ENCODE data around the gene TIGD2. TPM values are rescaled to one million over a fixed set of nuclear protein-coding genes. Genes with fewer than 3 reads are reported as not detected.

Gene TIGD2
- total RNA-seq, 3 donors from 2014 or later = 2.6 to 5.3 (median 4.8) TPM

DNA sequence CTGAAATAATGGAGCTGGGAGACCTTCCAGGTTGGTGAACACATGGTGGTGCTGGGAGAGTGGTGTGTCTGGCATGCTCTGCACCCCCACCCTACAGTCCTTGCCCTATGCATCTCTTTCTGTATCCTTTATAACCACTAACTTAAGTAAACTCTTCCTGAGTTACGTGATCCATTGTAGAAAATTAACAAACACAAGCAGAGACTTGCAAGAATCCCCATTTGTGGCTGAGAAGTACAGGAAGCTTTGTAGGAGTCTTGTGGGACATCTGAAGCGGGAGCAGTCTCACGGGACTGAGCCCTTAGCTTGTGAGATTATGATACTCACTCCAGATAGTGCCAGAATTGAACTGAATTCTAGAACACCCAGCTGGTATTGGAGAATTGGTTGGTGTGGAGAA is 40.0 kb upstream of the TIGD2 start:
- no peaks in the 10 kb centered on the region for H3K36me3 ChIP-seq (ENCODE audit: low read depth)
- DNase-seq = no peak
- intact Hi-C loops (cut with DNase I, micrococcal nuclease) = no loop called here

DNA sequence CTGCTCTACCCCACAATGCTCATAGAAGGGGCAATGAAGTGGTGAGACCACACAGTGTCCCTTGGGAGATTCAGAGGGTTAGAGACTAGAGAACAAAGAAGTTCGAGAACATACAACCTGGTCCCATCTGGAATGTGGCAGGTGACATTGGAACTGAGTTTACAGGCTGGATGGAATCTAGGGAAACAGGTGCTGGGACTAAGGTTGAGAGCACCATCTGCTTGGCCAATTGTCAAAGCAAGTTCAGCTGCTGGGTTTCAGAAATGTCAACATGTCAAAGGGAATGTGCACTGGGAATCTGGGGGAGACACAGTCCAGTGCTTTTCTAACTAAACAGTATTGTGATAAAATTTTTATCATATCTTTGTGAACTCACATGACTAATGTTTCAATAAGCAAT is 38.4 kb upstream of the TIGD2 start:
- H3K9me3 ChIP-seq = peaks cover 1% of the 10 kb centered on the region
- TF ChIP-seq, protein P1, sequence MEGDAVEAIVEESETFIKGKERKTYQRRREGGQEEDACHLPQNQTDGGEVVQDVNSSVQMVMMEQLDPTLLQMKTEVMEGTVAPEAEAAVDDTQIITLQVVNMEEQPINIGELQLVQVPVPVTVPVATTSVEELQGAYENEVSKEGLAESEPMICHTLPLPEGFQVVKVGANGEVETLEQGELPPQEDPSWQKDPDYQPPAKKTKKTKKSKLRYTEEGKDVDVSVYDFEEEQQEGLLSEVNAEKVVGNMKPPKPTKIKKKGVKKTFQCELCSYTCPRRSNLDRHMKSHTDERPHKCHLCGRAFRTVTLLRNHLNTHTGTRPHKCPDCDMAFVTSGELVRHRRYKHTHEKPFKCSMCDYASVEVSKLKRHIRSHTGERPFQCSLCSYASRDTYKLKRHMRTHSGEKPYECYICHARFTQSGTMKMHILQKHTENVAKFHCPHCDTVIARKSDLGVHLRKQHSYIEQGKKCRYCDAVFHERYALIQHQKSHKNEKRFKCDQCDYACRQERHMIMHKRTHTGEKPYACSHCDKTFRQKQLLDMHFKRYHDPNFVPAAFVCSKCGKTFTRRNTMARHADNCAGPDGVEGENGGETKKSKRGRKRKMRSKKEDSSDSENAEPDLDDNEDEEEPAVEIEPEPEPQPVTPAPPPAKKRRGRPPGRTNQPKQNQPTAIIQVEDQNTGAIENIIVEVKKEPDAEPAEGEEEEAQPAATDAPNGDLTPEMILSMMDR (IDR thresholded peaks at IDR 0.05) = no peak
- intact Hi-C loops (cut with DNase I, micrococcal nuclease) = no loop called here
- no peak overlapping the region for H3K4me3 ChIP-seq
- H3K36me3 ChIP-seq (ENCODE audit: low read depth) = no peaks in the 10 kb centered on the region
- DNase-seq = no peak
- ATAC-seq = no peak
- H3K4me1 ChIP-seq (ENCODE audit: low read depth) = no peaks in the 10 kb centered on the region

More for the DNA sequence above, 40.0 kb upstream of the TIGD2 start:
- no peak for ATAC-seq
- no peak overlapping the region for H3K4me3 ChIP-seq
- H3K9me3 ChIP-seq = no peaks in the 10 kb centered on the region
- TF ChIP-seq, protein P1 (IDR thresholded peaks at IDR 0.05) = no peak
- no peaks in the 10 kb centered on the region for H3K4me1 ChIP-seq (ENCODE audit: low read depth)

DNA sequence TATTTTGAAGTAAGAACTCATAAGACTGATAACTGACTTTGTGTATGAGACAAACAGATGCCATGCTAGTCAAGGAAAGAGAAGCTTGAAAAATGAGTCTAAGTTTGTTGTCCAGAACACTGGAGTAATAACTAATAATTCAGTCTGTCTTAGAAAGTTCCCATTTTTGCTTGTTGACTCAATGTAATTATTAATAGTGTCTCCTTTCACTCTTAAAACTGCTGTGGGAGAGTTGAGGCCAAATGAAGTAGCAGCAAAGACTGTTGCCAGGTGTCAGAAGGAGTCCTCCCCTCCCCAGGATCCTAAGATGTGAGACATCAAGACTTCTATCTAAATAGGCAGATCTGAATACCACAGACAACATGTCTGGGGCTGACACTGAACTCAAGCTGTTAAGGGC is 33.6 kb upstream of the TIGD2 start:
- intact Hi-C loops (cut with DNase I, micrococcal nuclease) = no loop called here
- TF ChIP-seq, protein P1 (IDR thresholded peaks at IDR 0.05) = no peak
- Histone ChIP-seq H3K9me3 (peaks cover 6% of the 10 kb centered on the region), H3K4me3 (no peak overlapping the region), H3K4me1 (ENCODE audit: low read depth) (no peaks in the 10 kb centered on the region), H3K36me3 (ENCODE audit: low read depth) (no peaks in the 10 kb centered on the region)
- DNase-seq (no peak), ATAC-seq (no peak)

DNA sequence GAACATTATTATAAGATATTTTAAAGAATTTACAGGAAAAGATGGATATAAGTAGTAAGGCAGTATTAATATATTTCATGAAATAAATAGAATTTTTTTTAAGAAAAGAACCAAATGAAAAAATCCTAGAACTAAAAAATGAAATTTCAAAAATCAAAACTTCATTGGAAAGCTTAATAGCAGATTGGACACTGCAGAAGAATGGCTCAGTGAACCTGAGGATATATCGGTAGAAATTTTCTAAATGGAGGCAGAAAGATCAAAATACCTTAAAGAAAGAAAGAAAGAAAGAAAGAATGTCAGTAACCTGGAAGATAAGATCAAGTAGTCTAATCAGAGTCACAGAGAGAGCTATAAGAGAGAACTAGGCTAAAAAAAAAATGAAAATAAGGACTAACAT is 33.0 kb upstream of the TIGD2 start:
- peaks cover 6% of the 10 kb centered on the region for H3K9me3 ChIP-seq
- H3K4me3 ChIP-seq = no peak overlapping the region
- DNase-seq (no peak), ATAC-seq (no peak)
- TF ChIP-seq, protein P1 (IDR thresholded peaks at IDR 0.05) = no peak
- intact Hi-C loops (cut with DNase I, micrococcal nuclease) = no loop called here
- H3K36me3 ChIP-seq (ENCODE audit: low read depth) = no peaks in the 10 kb centered on the region
- H3K4me1 ChIP-seq (ENCODE audit: low read depth) = no peaks in the 10 kb centered on the region

DNA sequence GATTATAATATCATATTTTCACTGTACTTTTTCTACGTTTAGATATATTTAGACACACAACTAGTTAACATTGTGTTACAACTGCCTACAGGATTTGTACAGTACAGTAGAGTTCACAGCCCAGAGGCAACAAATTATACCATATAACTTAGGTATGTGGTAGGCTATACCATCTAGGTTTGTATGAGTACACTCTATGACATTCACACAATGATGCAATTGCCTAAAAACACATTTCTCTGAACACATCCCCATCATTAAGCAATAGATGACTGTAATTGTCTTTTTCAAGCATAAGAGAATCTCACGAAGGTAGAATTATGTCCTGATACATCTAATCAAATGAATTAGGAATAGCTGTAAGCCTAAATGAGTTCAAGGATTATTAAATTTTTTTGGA is 12.3 kb upstream of the TIGD2 start:
- ATAC-seq (no peak), DNase-seq (no peak)
- intact Hi-C loops (cut with DNase I, micrococcal nuclease) = no loop called here
- TF ChIP-seq, protein P1 (IDR thresholded peaks at IDR 0.05) = no peak
- no peaks in the 10 kb centered on the region for H3K36me3 ChIP-seq (ENCODE audit: low read depth)
- no peaks in the 10 kb centered on the region for H3K9me3 ChIP-seq
- H3K4me3 ChIP-seq = no peak overlapping the region
- no peaks in the 10 kb centered on the region for H3K4me1 ChIP-seq (ENCODE audit: low read depth)

DNA sequence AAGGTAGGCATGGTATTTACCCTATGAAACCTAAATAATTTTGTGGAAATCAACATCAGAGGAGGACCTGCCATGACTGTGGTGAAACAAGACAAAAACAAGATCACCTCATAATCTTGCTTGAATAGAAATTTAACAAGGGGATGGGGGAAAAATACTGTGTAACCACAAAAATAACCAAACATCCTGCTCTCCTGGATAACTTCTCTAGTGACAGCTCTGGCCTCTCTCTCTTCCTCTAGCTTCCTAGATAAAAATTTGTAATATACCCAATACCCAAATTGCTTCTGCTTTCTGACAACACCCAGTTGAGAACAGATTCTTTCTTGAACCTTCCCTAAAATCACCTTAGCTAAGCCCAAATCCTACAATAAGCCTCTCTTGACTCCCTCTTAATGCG is 11.9 kb upstream of the TIGD2 start:
- H3K4me3 ChIP-seq = no peak overlapping the region
- H3K4me1 ChIP-seq (ENCODE audit: low read depth) = no peaks in the 10 kb centered on the region
- no peaks in the 10 kb centered on the region for H3K9me3 ChIP-seq
- intact Hi-C loops (cut with DNase I, micrococcal nuclease) = no loop called here
- no peaks in the 10 kb centered on the region for H3K36me3 ChIP-seq (ENCODE audit: low read depth)
- DNase-seq (no peak), ATAC-seq (no peak)
- TF ChIP-seq, protein P1 (IDR thresholded peaks at IDR 0.05) = no peak

All from mucosa of descending colon (tissue), 3 donors.